ENCODE measurements around the gene CENPT.

Gene CENPT, protein sequence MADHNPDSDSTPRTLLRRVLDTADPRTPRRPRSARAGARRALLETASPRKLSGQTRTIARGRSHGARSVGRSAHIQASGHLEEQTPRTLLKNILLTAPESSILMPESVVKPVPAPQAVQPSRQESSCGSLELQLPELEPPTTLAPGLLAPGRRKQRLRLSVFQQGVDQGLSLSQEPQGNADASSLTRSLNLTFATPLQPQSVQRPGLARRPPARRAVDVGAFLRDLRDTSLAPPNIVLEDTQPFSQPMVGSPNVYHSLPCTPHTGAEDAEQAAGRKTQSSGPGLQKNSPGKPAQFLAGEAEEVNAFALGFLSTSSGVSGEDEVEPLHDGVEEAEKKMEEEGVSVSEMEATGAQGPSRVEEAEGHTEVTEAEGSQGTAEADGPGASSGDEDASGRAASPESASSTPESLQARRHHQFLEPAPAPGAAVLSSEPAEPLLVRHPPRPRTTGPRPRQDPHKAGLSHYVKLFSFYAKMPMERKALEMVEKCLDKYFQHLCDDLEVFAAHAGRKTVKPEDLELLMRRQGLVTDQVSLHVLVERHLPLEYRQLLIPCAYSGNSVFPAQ

DNA sequence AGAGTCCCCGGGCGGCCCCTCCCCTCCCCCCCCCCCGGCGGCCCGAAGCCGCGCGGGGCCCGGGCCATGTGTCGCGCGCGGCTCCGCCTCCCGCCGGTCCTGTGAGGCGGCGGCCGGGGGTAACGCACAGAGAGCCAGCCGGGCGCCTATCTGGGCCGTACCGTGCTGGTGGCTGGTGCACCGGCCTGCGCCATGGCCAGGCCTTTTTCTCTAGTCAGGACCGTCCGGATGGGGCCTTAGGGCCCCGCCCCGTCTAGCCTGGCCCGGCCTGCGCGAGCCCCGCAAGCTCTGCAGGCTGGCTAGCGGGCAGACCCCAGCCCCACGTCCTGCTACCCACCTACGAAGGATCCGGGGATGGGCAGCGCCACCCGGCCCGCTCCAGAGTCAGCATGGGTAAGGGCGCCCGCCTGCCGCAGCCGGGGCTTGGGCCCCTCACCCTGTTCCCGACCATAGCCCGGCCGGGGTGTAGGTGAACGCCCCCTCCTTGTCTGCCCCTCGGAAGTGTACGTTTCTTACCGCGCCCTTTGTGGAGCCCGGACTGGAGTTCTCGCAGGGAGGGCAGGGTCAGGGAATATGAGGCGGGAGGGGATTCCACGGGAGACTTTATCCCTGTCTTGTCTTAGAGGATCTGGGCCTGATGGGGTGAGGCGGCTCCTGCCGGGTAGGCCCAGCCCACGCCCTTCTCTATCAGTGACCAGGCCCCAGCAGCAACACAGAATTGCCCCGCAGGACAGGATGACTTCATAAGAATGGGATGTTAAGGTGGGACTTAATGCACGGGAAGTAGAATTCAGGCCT lies at the start of gene CENPT:
Gene CENPT (minus strand): TSS at position 630 of the 798 bp plus-strand sequence. CDS start 13,834 bp downstream, outside the sequence.
- peak within 1 kb of the TSS; percentile 88 for H3K4me3 ChIP-seq (ENCODE audit: control insufficient read depth, low read depth, low read length)
- TF ChIP-seq, protein P1, sequence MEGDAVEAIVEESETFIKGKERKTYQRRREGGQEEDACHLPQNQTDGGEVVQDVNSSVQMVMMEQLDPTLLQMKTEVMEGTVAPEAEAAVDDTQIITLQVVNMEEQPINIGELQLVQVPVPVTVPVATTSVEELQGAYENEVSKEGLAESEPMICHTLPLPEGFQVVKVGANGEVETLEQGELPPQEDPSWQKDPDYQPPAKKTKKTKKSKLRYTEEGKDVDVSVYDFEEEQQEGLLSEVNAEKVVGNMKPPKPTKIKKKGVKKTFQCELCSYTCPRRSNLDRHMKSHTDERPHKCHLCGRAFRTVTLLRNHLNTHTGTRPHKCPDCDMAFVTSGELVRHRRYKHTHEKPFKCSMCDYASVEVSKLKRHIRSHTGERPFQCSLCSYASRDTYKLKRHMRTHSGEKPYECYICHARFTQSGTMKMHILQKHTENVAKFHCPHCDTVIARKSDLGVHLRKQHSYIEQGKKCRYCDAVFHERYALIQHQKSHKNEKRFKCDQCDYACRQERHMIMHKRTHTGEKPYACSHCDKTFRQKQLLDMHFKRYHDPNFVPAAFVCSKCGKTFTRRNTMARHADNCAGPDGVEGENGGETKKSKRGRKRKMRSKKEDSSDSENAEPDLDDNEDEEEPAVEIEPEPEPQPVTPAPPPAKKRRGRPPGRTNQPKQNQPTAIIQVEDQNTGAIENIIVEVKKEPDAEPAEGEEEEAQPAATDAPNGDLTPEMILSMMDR (IDR thresholded peaks at IDR 0.05; ENCODE audit: control insufficient read depth, insufficient read depth, low read depth, low read length, missing control alignments): no peak
- DNase-seq (ENCODE audit: low read depth): no peak

DNA sequence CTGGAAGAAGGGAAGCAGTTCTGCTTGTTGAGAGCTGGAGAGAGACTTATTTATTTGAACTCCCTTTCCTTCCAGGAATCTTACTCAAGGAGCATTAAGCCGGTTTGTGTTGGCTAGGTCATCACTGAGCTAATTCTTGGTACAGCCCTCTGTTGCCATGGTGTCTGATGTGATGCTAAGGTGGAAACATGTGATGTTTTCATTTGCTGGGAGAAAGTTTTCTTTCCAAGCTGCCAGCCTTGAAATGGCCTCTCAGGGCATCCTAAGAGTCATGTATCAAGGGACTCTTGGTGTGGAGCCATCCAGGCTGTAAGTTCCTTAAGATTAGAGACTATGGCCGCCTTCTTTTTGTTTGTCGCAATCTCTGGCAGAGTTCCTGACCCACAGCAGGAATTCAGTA lies 49.7 kb upstream of the CENPT start:
- TF ChIP-seq, protein P1 (IDR thresholded peaks at IDR 0.05; ENCODE audit: control insufficient read depth, insufficient read depth, low read depth, low read length, missing control alignments): no peak
- no peak overlapping the region for H3K4me3 ChIP-seq (ENCODE audit: control insufficient read depth, low read depth, low read length)
- no peak for DNase-seq (ENCODE audit: low read depth)

DNA sequence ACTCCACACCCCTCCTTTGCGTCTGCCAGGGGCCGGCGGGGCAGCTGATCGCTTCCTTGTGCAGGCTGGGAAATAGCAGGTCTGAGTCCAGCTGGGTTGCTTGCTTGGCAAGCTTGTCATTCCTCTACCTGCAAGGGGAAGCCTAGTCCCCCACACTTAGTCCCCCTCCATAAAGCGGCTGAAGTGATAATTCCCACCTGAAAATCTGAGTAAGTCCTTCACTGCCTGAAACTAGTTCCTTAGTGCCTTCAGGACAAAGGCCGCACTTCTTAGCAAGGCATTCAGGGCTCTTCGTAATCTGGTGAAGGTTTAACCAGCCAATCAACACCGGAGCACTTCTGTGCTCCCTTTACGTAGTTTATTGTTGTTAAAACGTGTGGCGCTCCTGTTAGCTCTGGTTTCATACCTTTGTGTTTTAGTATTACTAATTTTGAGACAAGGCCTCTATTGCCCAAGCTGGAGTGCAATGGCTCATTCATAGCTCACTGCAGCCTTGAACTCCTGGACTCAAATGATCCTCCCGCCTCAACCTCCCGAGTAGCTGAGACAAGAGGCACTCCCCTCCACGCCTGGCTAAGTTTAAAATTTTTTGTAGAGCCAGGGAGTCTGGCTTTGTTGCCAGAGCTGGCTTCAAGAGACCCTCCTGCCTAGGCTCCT lies 46.4 kb upstream of the CENPT start:
- peak overlapping the region; percentile 86 for H3K4me3 ChIP-seq (ENCODE audit: control insufficient read depth, low read depth, low read length)
- DNase-seq (ENCODE audit: low read depth): no peak
- TF ChIP-seq, protein P1 (IDR thresholded peaks at IDR 0.05; ENCODE audit: control insufficient read depth, insufficient read depth, low read depth, low read length, missing control alignments): no peak

DNA sequence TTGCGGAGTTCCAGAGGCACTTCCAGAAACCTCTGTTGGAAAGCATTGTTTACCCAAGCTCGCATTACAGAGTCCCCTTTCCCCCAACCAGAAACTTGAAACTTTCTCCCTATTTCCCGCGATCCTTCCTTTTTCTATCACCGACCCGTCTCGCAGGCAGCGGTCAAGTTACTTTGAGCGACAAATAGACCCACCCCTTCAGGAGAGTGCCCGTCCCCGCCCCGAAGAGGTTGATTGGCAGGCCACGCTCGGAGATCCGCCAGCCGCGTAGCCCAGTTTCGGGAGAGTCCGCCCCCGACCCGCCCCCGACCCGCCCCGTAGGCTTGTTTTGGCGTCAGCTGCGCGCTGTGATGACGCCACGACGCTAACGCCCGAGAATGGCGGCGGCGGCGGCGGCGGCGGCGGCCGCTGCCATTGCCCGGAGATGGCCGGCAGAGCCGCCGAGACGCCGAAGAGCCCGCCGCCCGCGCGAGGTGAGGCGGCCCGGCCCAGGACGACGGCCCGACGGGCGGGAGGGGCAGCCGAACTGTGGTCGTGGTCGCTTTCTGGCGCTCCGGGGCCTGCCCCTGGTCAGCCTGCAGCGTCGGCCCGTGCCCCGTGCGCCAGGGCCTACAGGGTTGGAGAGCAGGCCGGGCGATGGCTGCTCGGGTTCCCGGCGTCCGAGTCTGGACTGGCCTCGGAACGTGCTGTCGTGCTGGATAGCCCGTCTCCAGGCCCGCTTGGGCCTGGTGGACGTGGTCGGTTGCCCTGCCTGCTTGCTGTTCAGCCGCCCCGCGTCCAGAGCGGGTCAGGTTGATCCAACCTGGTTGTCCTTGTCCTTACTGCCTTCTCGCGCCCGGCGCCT lies 45.6 kb upstream of the CENPT start, which contains the start of gene PSKH1:
Gene PSKH1 (plus strand): TSS at position 356 of the 844 bp plus-strand sequence. CDS start 15,496 bp downstream, outside the sequence.
- DNase-seq (ENCODE audit: low read depth): peak; percentile 71
- peak within 1 kb of the TSS; percentile 86 for H3K4me3 ChIP-seq (ENCODE audit: control insufficient read depth, low read depth, low read length)
- TF ChIP-seq, protein P1 (IDR thresholded peaks at IDR 0.05; ENCODE audit: control insufficient read depth, insufficient read depth, low read depth, low read length, missing control alignments): no peak

DNA sequence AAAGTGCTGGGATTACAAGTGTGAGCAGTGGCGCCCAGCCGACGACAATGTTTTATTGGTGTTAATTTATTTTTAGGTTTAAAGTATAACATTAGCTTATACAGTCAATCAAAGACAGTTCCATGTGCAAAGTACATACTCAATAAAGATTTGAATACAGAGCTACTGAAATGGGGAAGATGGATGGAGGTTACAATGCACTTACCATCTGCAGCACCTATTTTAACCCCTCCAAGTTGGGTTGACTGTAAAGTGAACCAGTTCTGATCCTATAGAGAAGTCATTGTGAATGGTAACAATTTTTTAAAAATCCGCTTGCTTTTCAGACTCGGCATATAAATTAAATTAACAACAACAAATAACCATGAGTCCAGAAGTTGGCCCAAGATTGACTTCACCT lies 44.9 kb upstream of the CENPT start:
- TF ChIP-seq, protein P1 (IDR thresholded peaks at IDR 0.05; ENCODE audit: control insufficient read depth, insufficient read depth, low read depth, low read length, missing control alignments): no peak
- DNase-seq (ENCODE audit: low read depth): no peak
- no peak overlapping the region for H3K4me3 ChIP-seq (ENCODE audit: control insufficient read depth, low read depth, low read length)

Data from AG09309 (cell line).